AG09309 (cell line): ENCODE results near the gene PCYOX1L.

Experiments used
- DNase-seq: peaks from one replicate; pipeline ENCODE4 v3.0.0-alpha.2; 2010; ENCODE audit warnings: low read depth
- H3K4me3 ChIP-seq: 2 replicates; pipeline ENCODE4 v1.5.1; 2011; ENCODE audit warnings: mild to moderate bottlenecking, low read depth, low read length, moderate library complexity; ENCODE audit not compliant: control insufficient read depth
- TF ChIP-seq, protein P1 (sequence below): IDR thresholded peaks from 2 replicates; pipeline ENCODE4 v1.5.1; 2011; ENCODE audit warnings: mild to moderate bottlenecking, low read depth, low read length, inconsistent platforms; ENCODE audit not compliant: insufficient read depth, control insufficient read depth; ENCODE audit errors: missing control alignments

Gene PCYOX1L

GRCh38 chr5:149353911-149354310 lies 3.9 kb upstream of the PCYOX1L start:
- TF ChIP-seq, protein P1, sequence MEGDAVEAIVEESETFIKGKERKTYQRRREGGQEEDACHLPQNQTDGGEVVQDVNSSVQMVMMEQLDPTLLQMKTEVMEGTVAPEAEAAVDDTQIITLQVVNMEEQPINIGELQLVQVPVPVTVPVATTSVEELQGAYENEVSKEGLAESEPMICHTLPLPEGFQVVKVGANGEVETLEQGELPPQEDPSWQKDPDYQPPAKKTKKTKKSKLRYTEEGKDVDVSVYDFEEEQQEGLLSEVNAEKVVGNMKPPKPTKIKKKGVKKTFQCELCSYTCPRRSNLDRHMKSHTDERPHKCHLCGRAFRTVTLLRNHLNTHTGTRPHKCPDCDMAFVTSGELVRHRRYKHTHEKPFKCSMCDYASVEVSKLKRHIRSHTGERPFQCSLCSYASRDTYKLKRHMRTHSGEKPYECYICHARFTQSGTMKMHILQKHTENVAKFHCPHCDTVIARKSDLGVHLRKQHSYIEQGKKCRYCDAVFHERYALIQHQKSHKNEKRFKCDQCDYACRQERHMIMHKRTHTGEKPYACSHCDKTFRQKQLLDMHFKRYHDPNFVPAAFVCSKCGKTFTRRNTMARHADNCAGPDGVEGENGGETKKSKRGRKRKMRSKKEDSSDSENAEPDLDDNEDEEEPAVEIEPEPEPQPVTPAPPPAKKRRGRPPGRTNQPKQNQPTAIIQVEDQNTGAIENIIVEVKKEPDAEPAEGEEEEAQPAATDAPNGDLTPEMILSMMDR = no peak
- no peak for DNase-seq
- H3K4me3 ChIP-seq = no peak overlapping the region

GRCh38 chr5:149355688-149356087 lies 2.2 kb upstream of the PCYOX1L start:
- TF ChIP-seq, protein P1 = no peak
- no peak for DNase-seq
- no peak overlapping the region for H3K4me3 ChIP-seq

GRCh38 chr5:149356391-149356790 lies 1.5 kb upstream of the PCYOX1L start:
- no peak overlapping the region for H3K4me3 ChIP-seq
- TF ChIP-seq, protein P1 = no peak
- no peak for DNase-seq

DNA sequence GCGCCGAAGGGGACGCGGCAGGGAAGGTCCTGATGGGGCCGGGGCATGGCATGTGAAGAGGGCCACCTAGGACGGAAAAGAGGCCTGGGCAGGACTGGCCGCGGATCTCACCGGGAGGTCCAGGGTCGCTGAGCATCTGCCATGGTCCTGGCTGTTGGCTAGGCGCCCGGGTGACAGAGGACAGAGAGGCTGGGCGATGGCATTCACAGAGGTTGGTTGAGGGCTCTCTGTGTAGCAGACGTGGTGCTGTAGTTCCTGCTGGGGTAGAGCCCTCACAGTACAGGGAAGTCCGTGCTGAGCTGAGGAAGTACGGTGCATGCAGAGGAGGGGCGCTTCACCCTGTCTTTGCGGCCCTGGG lies 427 bp downstream of the PCYOX1L start:
- H3K4me3 ChIP-seq = peak overlapping the region; percentile 96
- DNase-seq = no peak
- TF ChIP-seq, protein P1 = no peak

GRCh38 chr5:149358868-149359495 lies 1.1 kb downstream of the PCYOX1L start:
- TF ChIP-seq, protein P1 = no peak
- no peak overlapping the region for H3K4me3 ChIP-seq

GRCh38 chr5:149360272-149360671 lies 2.4 kb downstream of the PCYOX1L start:
- DNase-seq = no peak
- TF ChIP-seq, protein P1 = no peak
- no peak overlapping the region for H3K4me3 ChIP-seq

More at GRCh38 chr5:149358868-149359495, 1.1 kb downstream of the PCYOX1L start:
- no peak for DNase-seq

DNA sequence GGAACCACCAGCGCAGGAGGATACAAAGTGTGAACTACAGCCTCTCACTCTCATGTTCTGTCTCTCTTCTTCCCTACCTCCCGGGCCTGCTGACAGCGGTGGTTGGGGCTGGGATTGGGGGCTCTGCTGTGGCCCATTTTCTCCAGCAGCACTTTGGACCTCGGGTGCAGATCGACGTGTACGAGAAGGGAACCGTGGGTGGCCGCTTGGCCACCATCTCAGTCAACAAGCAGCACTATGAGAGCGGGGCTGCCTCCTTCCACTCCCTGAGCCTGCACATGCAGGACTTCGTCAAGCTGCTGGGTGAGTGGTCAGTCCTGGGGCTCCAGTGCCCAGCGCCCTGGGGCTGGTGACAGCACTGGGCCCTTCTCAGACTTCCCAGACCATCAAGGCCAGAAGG lies 4.7 kb downstream of the PCYOX1L start:
- no peak for DNase-seq
- H3K4me3 ChIP-seq = no peak overlapping the region
- TF ChIP-seq, protein P1 = no peak
